HCEC 1CT (cell line): ENCODE data around the gene TMEM109.

ENCODE experiments used
- DNase-seq: peaks from one replicate; pipeline ENCODE4 v3.0.0-alpha.2; 2017

Gene TMEM109

GRCh38 chr11:60944490-60945294, 30.7 kb downstream of the TMEM109 start:
- no peak for DNase-seq

- DNase-seq = no peak
Measured at GRCh38 chr11:60945295-60945667, 31.3 kb downstream of the TMEM109 start.

GRCh38 chr11:60946601-60947264, 32.8 kb downstream of the TMEM109 start:
- no peak for DNase-seq

GRCh38 chr11:60947700-60948099, 33.7 kb downstream of the TMEM109 start:
- no peak for DNase-seq

- no peak for DNase-seq
Measured at GRCh38 chr11:60948250-60948649, 34.3 kb downstream of the TMEM109 start.

- no peak for DNase-seq
Measured at GRCh38 chr11:60950024-60950423, 36.1 kb downstream of the TMEM109 start.

- DNase-seq = no peak
Measured at GRCh38 chr11:60950933-60951605, 37.1 kb downstream of the TMEM109 start.

- no peak for DNase-seq
Measured at GRCh38 chr11:60951606-60951903, 37.6 kb downstream of the TMEM109 start.

GRCh38 chr11:60951904-60952741, 38.2 kb downstream of the TMEM109 start, which contains the start of gene SLC15A3:
Gene SLC15A3 (minus strand): TSS chr11:60952176. CDS start chr11:60951551, 625 bp downstream.
- DNase-seq = peak; percentile 43

- no peak for DNase-seq
Measured at GRCh38 chr11:60952742-60953170, 38.8 kb downstream of the TMEM109 start.

- no peak for DNase-seq
Measured at GRCh38 chr11:60953781-60954180, 39.8 kb downstream of the TMEM109 start.

GRCh38 chr11:60954421-60954820, 40.5 kb downstream of the TMEM109 start:
- DNase-seq = no peak

GRCh38 chr11:60955571-60955970, 41.6 kb downstream of the TMEM109 start:
- DNase-seq = no peak

GRCh38 chr11:60957188-60957587, 43.2 kb downstream of the TMEM109 start:
- peak; percentile 72 for DNase-seq

- DNase-seq = no peak
Measured at GRCh38 chr11:60959431-60959830, 45.5 kb downstream of the TMEM109 start.

- no peak for DNase-seq
Measured at GRCh38 chr11:60960405-60960804, 46.4 kb downstream of the TMEM109 start.

GRCh38 chr11:60964801-60965200, 50.8 kb downstream of the TMEM109 start:
- DNase-seq = no peak

GRCh38 chr11:60966890-60967289, 52.9 kb downstream of the TMEM109 start:
- no peak for DNase-seq

GRCh38 chr11:60968223-60968622, 54.3 kb downstream of the TMEM109 start:
- no peak for DNase-seq

GRCh38 chr11:60970369-60970774, 56.4 kb downstream of the TMEM109 start:
- DNase-seq = peak; percentile 22

- no peak for DNase-seq
Measured at GRCh38 chr11:60970890-60971289, 56.9 kb downstream of the TMEM109 start.

GRCh38 chr11:60971520-60971919, 57.6 kb downstream of the TMEM109 start, which contains the start of gene CD6:
Gene CD6 (plus strand): TSS chr11:60971680. CDS start chr11:60971866, 186 bp downstream.
- DNase-seq = no peak
